Mesendoderm (in vitro differentiated cells): ENCODE measurements around the gene BRWD1.
"Not testable (repeated sequence)": the region's sequence is repeated elsewhere in the genome, so short reads cannot be mapped to it uniquely, and the experiment has no call there.

Experiments
- DNase-seq: peaks from one replicate; pipeline ENCODE4 v3.0.0; 2013
- H2AK5ac ChIP-seq: 2 replicates; pipeline ENCODE4 v1.6.1; 2013; ENCODE audit warnings: low read length, inconsistent platforms
- H2BK120ac ChIP-seq: 2 replicates; pipeline ENCODE4 v1.6.1; 2013; ENCODE audit warnings: low read depth, mild to moderate bottlenecking, low read length, moderate library complexity, mixed read lengths
- H2BK15ac ChIP-seq: replicated peaks from 2 replicates; pipeline ENCODE4 v1.6.1; 2013; ENCODE audit warnings: low read depth, mild to moderate bottlenecking, moderate library complexity
- H2BK5ac ChIP-seq: 2 replicates; pipeline ENCODE4 v1.6.1; 2013; ENCODE audit warnings: low read length, inconsistent platforms
- H3K18ac ChIP-seq: 2 replicates; pipeline ENCODE4 v1.6.1; 2013; ENCODE audit warnings: mild to moderate bottlenecking, low read length, mixed read lengths
- H3K23ac ChIP-seq: one replicate; pipeline ENCODE4 v1.6.1; 2013; ENCODE audit warnings: low read length
- H3K27ac ChIP-seq: 2 replicates; pipeline ENCODE4 v1.5.1; 2013; ENCODE audit warnings: low read depth, mild to moderate bottlenecking, inconsistent platforms, low read length, moderate library complexity
- H3K27me3 ChIP-seq: 2 replicates; pipeline ENCODE4 v1.6.1; 2013; ENCODE audit warnings: low read length, control low read depth, mild to moderate bottlenecking, inconsistent platforms; ENCODE audit not compliant: insufficient read depth, poor library complexity
- H3K36me3 ChIP-seq: 2 replicates; pipeline ENCODE4 v1.6.1; 2013; ENCODE audit warnings: low read length, inconsistent platforms; ENCODE audit not compliant: control insufficient read depth, insufficient read depth
- H3K4ac ChIP-seq: one replicate; pipeline ENCODE4 v1.6.1; 2013; ENCODE audit warnings: low read depth, mild to moderate bottlenecking, low read length, moderate library complexity
- H3K4me1 ChIP-seq: 2 replicates; pipeline ENCODE4 v1.6.1; 2013; ENCODE audit warnings: low read depth, low read length, inconsistent platforms; ENCODE audit not compliant: control insufficient read depth
- H3K4me2 ChIP-seq: 2 replicates; pipeline ENCODE4 v1.6.1; 2013; ENCODE audit warnings: low read length
- H3K4me3 ChIP-seq: 2 replicates; pipeline ENCODE4 v1.5.1; 2013; ENCODE audit warnings: mild to moderate bottlenecking, low read length
- H3K56ac ChIP-seq: one replicate; pipeline ENCODE4 v1.6.1; 2013; ENCODE audit warnings: low read length
- H3K79me1 ChIP-seq: 2 replicates; pipeline ENCODE4 v1.6.1; 2013; ENCODE audit warnings: low read length, inconsistent platforms
- H3K79me2 ChIP-seq: 2 replicates; pipeline ENCODE4 v1.6.1; 2013; ENCODE audit warnings: mild to moderate bottlenecking, low read length; ENCODE audit not compliant: control insufficient read depth, insufficient read depth
- H3K9ac ChIP-seq: 2 replicates; pipeline ENCODE4 v1.6.1; 2013; ENCODE audit warnings: low read length, inconsistent platforms
- H4K5ac ChIP-seq: one replicate; pipeline ENCODE4 v1.6.1; 2013; ENCODE audit warnings: low read length
- H4K8ac ChIP-seq: one replicate; pipeline ENCODE4 v1.6.1; 2013; ENCODE audit warnings: low read depth, mild to moderate bottlenecking, control low read depth, low read length, moderate library complexity
- WGBS: extraction: QIAGEN DNeasy Blood & Tissue Kit; methylation state at CpG from one replicate; pipeline ENCODE4 v1.1.7; 2013; ENCODE audit warnings: low lambda C conversion rate, missing lambda C conversion rate; ENCODE audit not compliant: insufficient coverage; ENCODE audit errors: extremely low coverage; 5-methylcytosine and 5-hydroxymethylcytosine counted together

The BRWD1 gene

GRCh38 chr21:39221997-39222486 is 91.4 kb downstream of the BRWD1 start:
- Histone ChIP-seq H3K4me2 (no peak overlapping the region), H3K9ac (no peak overlapping the region), H3K56ac (no peak overlapping the region), H3K79me1 (no peaks in the 10 kb centered on the region), H3K23ac (no peak overlapping the region), H2BK15ac (no peak overlapping the region), H3K4ac (no peak overlapping the region), H4K8ac (no peak overlapping the region), H3K4me3 (no peak overlapping the region), H3K79me2 (no peaks in the 10 kb centered on the region), H3K36me3 (no peaks in the 10 kb centered on the region), H3K27me3 (no peaks in the 10 kb centered on the region), H3K4me1 (no peaks in the 10 kb centered on the region), H2AK5ac (no peak overlapping the region), H2BK5ac (no peak overlapping the region), H3K27ac (no peak overlapping the region), H2BK120ac (no peak overlapping the region), H3K18ac (no peak overlapping the region), H4K5ac (no peak overlapping the region)
- no CpG with 5 or more reads among the region's 3 CpGs for WGBS
- DNase-seq: no peak

- Histone ChIP-seq H3K23ac (no peak overlapping the region), H3K4me2 (no peak overlapping the region), H3K4me3 (no peak overlapping the region), H3K18ac (no peak overlapping the region), H2BK15ac (no peak overlapping the region), H4K8ac (no peak overlapping the region), H3K79me1 (no peaks in the 10 kb centered on the region), H2AK5ac (no peak overlapping the region), H2BK5ac (no peak overlapping the region), H3K27me3 (no peaks in the 10 kb centered on the region), H3K36me3 (no peaks in the 10 kb centered on the region), H3K79me2 (no peaks in the 10 kb centered on the region), H3K9ac (no peak overlapping the region), H3K27ac (no peak overlapping the region), H3K4me1 (no peaks in the 10 kb centered on the region), H2BK120ac (no peak overlapping the region), H3K4ac (no peak overlapping the region), H4K5ac (no peak overlapping the region), H3K56ac (no peak overlapping the region)
- DNase-seq: no peak
- no CpG with 5 or more reads among the region's 7 CpGs for WGBS
Measured at GRCh38 chr21:39221282-39221996, 92.0 kb downstream of the BRWD1 start.

- H2BK5ac ChIP-seq, H4K5ac ChIP-seq, H3K4ac ChIP-seq, DNase-seq, H3K4me2 ChIP-seq, H3K9ac ChIP-seq, H3K4me1 ChIP-seq, H3K23ac ChIP-seq, H2AK5ac ChIP-seq, H4K8ac ChIP-seq, H3K27ac ChIP-seq, H3K79me2 ChIP-seq, H3K79me1 ChIP-seq, H3K18ac ChIP-seq, H3K56ac ChIP-seq, H2BK120ac ChIP-seq, H3K36me3 ChIP-seq, H2BK15ac ChIP-seq, H3K27me3 ChIP-seq, H3K4me3 ChIP-seq: not testable (repeated sequence)
- no CpG with 5 or more reads among the region's 2 CpGs for WGBS
Measured at GRCh38 chr21:39220875-39221274, 92.6 kb downstream of the BRWD1 start.

GRCh38 chr21:39220150-39220549 is 93.3 kb downstream of the BRWD1 start:
- Histone ChIP-seq H3K27ac (no peak overlapping the region), H2BK120ac (no peak overlapping the region), H3K4me3 (no peak overlapping the region), H4K8ac (no peak overlapping the region), H3K18ac (no peak overlapping the region), H2BK15ac (no peak overlapping the region), H4K5ac (no peak overlapping the region), H3K79me1 (no peaks in the 10 kb centered on the region), H3K27me3 (no peaks in the 10 kb centered on the region), H3K4me2 (no peak overlapping the region), H2AK5ac (no peak overlapping the region), H3K56ac (no peak overlapping the region), H2BK5ac (no peak overlapping the region), H3K4me1 (no peaks in the 10 kb centered on the region), H3K9ac (no peak overlapping the region), H3K79me2 (no peaks in the 10 kb centered on the region), H3K23ac (no peak overlapping the region), H3K4ac (no peak overlapping the region), H3K36me3 (no peaks in the 10 kb centered on the region)
- DNase-seq: no peak
- WGBS: no CpG with 5 or more reads among the region's 3 CpGs

GRCh38 chr21:39218082-39218409 is 95.4 kb downstream of the BRWD1 start:
- no peak overlapping the region for H2AK5ac ChIP-seq
- H3K4me2 ChIP-seq: no peak overlapping the region
- no peak overlapping the region for H3K9ac ChIP-seq
- H3K79me2 ChIP-seq: no peaks in the 10 kb centered on the region
- no peak overlapping the region for H2BK15ac ChIP-seq
- H4K8ac ChIP-seq: no peak overlapping the region
- no peak overlapping the region for H4K5ac ChIP-seq
- H2BK120ac ChIP-seq: no peak overlapping the region
- no peaks in the 10 kb centered on the region for H3K4me1 ChIP-seq
- no peak overlapping the region for H3K27ac ChIP-seq
- no peak overlapping the region for H3K23ac ChIP-seq
- WGBS: no CpG with 5 or more reads among the region's 4 CpGs
- H3K79me1 ChIP-seq: no peaks in the 10 kb centered on the region
- no peak for DNase-seq
- no peak overlapping the region for H2BK5ac ChIP-seq
- H3K4me3 ChIP-seq: no peak overlapping the region
- H3K36me3 ChIP-seq: no peaks in the 10 kb centered on the region
- no peak overlapping the region for H3K18ac ChIP-seq
- no peaks in the 10 kb centered on the region for H3K27me3 ChIP-seq
- no peak overlapping the region for H3K4ac ChIP-seq
- H3K56ac ChIP-seq: no peak overlapping the region
